HG03521 (cell line): Measurements from ENCODE around the gene PPP1R16B.

Experiments used
- ATAC-seq: cut with Tn5 transposase; IDR thresholded peaks from one replicate; pipeline ENCODE4 v1.9.1; 2021; ENCODE audit warnings: mild to moderate bottlenecking, moderate library complexity; ENCODE audit not compliant: unreplicated experiment

PPP1R16B gene

DNA sequence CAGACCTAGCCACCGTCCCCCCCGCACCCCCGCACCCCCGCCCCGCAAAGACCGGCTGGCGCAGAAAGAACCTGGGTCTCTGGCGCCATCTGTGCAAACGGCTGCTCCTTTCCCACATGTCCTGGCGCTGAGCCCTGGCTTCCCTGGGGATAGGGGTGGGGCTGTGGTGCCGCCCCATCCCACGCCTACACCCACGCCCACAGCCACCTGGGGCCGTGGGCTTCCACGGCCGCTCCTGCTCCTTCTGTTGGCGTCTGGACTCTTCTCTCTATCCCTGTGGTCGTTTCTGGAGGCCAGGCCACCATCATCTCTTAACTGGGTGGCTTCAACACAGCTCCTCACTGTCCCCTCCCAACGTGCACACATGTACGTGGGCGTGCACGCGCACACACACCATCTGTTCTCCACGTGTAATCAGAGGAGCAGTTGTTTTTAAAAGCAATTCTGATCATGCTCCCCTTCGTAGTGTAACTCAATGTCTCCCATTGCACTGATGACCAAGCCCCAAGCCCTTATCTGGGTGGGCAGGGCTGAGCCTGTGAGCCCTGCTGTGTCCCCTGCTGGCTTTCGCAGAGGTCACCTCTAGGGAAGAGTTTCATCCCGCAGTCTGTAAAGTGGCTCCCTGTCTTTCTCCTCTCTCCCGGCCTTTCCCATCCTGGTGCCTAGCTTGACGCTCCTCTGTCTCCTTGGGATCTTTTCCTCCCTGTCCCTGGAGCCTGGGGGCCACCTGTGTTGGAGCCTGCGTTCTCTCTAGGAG is 88.8 kb downstream of the PPP1R16B start:
- no peak for ATAC-seq

DNA sequence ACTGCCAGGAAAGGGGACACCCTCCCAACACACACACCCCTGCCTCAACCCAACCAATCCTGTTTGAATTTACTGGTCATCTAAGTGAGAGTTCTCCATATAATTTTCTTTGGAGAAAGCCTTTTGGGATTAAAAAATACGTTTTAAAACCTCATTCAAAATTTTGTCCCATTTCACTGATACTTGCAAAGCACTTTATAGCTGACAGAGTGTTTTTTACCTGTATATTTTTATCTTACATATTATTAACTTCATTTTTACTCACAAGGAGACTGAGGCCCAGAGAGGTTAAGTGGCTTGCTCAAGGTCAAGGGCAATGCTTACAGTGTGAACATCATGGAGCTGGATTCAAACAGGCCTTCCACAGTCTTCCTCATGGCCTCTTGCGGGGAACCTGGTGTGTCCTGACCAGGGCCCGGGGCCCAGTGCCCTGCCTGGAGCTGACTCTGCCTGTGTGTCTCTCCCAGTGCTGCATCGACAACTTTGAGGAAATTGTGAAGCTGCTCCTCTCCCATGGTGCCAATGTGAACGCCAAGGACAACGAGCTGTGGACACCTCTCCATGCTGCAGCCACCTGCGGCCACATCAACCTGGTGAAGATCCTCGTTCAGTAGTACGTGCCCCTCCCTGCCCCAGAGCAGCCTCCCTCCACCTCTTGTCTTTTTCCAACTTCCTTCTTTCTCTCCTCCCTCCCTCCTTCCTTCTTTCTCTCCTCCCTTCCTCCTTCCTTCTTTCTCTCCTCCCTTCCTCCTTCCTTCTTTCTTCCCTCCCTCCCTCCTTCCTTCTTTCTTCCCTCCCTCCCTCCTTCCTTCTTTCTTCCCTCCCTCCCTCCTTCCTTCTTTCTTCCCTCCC is 89.8 kb downstream of the PPP1R16B start:
- no peak for ATAC-seq

- no peak for ATAC-seq
Observed at GRCh38 chr20:38896009-38896594, 90.6 kb downstream of the PPP1R16B start.

DNA sequence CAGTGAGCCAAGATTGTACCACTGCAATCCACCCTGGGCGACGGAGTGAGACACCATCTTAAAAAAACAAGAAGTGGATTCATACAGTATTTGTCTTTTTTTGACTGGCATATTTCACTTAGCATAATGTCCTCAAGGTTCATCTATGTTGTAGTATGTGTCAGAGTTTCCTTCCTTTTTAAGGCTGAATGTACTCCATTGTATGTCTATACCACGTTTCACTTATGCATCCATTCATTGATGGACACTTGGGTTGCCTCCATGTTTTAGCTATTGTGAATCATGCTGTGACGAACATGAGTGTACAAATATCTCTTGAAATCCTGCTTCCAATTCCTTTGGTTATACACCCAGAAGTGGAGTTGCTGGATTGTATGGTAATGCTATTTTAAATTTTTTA is 91.8 kb downstream of the PPP1R16B start:
- no peak for ATAC-seq

DNA sequence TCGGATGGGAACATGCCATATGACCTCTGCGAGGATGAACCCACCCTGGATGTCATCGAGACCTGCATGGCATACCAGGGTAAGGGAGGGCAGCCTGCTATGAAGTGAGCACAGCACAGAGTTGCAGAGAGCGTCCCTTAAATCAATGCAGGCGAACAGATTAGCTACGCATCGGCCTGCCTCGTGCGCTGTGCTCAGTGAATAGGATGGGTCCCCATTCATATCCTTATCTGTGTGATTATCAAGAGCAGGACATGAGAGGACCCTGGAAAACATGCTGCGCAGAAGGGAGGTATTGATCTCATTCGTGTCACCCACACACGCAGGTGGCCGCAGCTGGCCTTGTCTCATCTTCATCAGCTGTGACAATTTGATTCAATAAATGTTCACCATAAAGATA is 95.1 kb downstream of the PPP1R16B start:
- ATAC-seq = no peak

GRCh38 chr20:38902601-38903000 is 97.1 kb downstream of the PPP1R16B start:
- no peak for ATAC-seq

GRCh38 chr20:38903335-38903734 is 97.8 kb downstream of the PPP1R16B start:
- no peak for ATAC-seq

- ATAC-seq = no peak
Observed at GRCh38 chr20:38905375-38905774, 99.9 kb downstream of the PPP1R16B start.

DNA sequence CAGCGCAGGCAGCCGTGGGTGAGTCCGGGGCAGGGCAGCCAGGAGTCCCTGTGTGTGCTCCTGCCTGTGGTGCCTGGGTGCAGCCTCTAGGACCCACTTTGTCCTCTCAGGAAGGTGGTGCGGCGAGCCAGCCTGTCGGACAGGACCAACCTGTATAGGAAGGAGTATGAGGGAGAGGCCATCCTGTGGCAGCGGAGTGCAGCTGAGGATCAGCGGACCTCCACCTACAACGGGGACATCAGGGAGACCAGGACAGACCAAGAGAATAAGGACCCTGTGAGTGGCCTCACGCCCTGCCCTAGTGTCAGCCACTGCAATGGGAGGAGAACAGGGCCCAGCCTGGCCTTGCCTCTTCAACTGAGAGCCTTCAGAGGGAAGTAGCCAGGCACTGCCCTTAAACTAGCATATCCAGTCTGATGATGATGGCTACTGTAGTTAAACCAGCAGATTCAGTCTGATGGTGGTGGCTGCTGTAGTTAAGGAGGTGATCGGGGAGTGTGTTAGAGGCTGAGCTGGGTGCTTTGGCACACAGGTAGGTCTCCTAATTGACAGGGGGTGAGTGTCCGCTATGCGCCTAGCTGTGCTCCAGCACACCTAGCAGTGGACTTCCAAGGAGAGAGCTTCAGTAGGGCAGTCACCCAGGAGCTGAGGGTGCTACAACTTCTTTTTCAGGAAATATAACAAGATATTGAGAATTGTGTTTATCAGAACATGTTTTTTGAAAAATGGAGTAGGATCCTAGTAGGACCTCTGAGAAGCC is 102.6 kb downstream of the PPP1R16B start:
- ATAC-seq = no peak

GRCh38 chr20:38915355-38915754 is 109.9 kb downstream of the PPP1R16B start:
- ATAC-seq = no peak

DNA sequence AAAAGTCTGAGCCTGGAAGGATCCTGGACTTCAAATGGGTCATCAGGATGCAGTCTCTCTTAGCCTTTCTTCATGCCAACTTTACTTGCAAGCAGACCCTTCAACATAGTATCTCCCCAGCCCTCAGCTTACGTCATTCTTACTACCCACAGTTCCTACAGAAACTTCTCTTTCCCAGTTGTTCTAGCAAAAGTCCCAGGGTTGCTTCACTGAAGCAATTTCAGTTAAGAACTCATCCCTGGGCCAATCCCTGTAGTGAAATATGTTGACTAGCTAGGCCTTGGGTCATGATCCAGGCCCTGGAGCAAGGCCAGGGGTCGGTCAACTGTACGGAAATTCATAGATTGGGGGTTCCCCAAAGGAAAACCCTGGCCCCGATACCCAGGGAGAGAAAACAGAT is 112.2 kb downstream of the PPP1R16B start:
- ATAC-seq = no peak

- no peak for ATAC-seq
Observed at GRCh38 chr20:38918172-38918571, 112.7 kb downstream of the PPP1R16B start.

GRCh38 chr20:38919683-38920082 is 114.2 kb downstream of the PPP1R16B start:
- no peak for ATAC-seq

DNA sequence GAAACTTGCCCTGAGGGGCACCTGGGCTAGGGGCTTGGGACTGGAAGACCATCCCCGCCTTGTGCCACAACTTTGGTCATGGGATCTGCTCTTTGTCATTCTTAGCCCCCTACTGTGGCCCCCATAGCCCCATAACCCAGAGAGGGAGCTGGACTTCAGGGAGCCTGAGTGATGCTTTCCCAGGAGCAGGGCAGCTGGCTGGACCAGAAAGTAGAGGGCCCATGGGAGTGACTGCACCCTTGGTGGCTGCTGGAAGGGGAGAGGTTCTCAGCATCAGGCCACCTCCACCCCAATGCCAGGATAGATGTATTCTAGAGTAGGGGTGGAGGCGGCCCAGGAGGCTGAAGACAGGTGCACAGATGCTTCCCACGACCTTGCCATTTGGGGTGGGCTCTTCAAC is 114.9 kb downstream of the PPP1R16B start:
- no peak for ATAC-seq

DNA sequence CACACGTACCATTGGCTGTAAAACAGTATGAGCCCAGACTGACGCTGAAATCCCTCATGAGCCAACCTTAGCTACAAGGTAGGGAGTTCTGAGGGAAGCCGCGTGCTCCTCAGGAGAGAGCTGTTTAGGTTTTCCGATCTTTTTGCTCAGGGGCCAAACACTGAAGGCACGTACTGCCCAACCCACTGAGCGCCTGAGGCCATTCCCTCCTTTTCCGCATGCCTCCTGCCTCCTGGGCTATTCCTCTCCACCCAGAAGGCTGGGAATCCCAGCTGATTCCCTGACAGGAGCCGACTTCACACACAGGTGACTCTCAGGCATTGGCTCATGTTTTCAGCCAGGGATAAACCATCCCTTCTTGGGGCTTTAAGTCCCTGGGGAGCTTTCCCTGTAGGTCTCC is 115.4 kb downstream of the PPP1R16B start:
- ATAC-seq = no peak

DNA sequence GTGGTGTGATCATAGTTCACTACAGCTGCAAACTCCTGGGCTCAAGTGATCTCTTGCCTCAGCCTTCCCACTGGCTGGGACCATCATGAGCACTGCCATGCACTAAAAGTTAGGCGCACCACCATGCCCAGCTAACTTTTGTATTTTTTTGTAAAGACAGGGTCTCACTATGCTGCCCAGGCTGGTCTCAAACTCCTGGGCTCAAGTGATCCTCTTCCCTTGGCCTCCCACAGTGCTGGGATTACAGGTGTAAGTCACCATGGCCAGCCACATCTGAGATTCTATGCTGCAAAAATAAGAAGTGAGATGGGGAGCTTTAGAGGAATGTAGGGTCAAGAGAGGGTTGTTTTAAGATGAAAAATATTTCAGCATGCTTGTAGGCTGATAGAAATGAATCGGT is 119.2 kb downstream of the PPP1R16B start:
- ATAC-seq = no peak

- peak; percentile 84 for ATAC-seq
Observed at GRCh38 chr20:38926142-38926933, 120.8 kb downstream of the PPP1R16B start, which contains the start of gene FAM83D. Gene FAM83D, plus strand, starts transcription at chr20:38926417. Its CDS starts 26 bp downstream, at chr20:38926443.

- ATAC-seq = no peak
Observed at GRCh38 chr20:38926934-38927616, 121.6 kb downstream of the PPP1R16B start.

GRCh38 chr20:38927902-38928578 is 122.5 kb downstream of the PPP1R16B start:
- no peak for ATAC-seq
